Stimulated activated CD4-positive, alpha-beta T cell treated with anti-CD3 and anti-CD28 coated beads, Interleukin-1b, Interleukin-23, amount 100 ng/mL, for 24 hours (primary cell): Measurements from ENCODE around the gene B3GAT2.
"Not testable (repeated sequence)": the region's sequence is repeated elsewhere in the genome, so short reads cannot be mapped to it uniquely, and the experiment has no call there.

Experiments used
- DNase-seq, 4 experiments: peaks; one replicate each; pipeline ENCODE4 v3.0.0-alpha.2; 2020; ENCODE audit warnings: low read depth in 4 of 4, low spot score in 1 of 4

The B3GAT2 gene, protein sequence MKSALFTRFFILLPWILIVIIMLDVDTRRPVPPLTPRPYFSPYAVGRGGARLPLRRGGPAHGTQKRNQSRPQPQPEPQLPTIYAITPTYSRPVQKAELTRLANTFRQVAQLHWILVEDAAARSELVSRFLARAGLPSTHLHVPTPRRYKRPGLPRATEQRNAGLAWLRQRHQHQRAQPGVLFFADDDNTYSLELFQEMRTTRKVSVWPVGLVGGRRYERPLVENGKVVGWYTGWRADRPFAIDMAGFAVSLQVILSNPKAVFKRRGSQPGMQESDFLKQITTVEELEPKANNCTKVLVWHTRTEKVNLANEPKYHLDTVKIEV

DNA sequence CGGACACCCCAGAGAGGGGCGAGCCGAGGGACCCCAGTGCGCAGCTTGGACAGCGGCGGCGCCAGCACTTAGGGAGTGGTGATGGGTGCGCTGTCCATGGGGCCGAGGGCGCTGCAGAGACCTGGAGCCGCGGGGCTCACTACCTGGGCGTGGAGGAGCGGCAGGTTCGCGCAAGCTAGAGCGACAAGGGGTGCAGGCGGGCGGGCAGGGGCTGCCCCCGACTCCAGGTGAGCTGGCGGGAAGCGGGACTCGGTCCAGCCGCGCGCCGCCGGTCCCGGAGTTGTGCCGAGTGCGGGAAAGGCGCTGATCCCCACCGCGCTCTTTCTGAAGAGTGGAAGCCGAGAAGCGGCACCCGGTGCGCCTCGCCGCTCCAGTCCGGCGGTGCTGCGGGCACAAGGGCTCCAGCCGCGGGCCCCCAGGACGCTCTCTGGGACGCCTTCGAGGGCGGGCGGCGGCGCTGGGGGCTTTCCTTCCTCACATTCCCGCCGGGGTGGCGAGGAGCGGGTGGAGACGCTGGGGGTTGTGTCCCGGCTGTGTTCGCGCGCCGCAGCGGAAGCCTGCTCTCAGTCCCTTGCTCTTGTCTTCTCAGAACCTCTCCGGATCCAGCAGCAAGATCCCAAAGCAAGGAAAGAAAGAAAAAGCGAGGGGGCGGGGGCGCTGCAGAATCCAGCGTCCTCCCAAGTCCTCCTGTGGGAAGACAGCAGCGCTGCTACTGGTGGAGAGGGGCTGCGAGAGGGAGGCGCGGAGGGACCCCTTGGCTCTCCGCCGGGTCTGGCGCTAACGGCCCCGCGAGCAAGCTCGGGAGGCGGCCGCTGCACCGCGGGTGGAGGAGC, at the start of gene B3GAT2:
Gene B3GAT2 (minus strand): TSS at position 610 of the 833 bp plus-strand sequence. CDS start 631 bp downstream, outside the sequence.
- no peak for DNase-seq

DNA sequence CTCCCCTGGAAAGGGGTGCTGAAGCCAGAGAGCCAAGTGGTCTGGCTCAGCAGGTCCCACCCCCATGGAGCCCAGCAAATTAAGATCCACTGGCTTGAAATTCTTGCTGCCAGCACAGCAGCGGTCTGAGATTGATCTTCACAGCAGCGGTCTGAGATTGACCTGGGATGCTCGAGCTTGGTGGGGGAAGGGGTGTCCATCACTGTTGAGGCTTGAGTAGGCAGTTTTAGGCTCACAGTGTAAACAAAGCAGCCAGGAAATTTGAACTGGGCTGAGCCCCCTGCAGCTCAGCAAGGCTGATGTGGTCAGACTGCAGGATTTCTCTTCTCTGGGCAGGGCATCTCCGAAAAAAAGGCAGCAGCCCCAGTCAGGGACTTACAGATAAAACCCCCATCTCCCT, 41.3 kb upstream of the B3GAT2 start:
- DNase-seq, result no peak

DNA sequence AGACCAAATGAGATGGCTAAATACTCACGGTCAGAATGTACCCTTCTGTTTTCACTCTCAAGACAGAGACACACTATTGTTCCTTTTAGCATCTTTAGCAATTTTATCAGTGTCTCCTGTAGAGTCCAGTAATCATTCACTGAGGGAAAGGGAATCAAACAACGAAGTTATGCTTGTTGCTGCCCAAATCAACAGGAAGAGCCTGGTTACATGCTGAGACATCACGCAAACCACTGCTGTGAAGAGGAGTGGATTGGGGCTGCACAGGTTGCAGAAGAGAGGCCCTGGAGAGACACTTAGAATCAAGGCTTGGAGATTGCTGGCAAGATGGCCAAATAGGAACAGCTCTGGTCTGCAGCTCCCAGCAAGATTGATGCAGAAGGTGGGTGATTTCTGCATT, 40.5 kb upstream of the B3GAT2 start:
- DNase-seq, result no peak

DNA sequence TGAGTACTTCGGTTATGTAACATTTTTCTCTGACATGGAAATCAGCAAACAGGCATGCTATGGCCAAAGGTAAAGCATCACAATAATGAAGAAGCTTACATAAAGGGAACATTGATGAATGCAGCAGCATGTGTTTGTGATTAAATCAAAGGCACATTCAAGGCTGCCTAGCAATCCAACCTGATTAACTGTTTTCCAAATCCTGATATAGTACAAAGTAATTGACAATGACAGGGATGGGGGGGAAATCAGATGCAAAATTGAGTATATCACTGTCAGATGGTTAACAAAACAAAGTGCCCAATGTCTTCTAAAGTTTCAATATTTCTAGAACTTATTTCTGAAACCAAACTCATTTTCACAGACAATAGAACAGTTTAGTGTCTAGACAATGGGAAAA, 39.2 kb upstream of the B3GAT2 start:
- DNase-seq, result no peak

DNA sequence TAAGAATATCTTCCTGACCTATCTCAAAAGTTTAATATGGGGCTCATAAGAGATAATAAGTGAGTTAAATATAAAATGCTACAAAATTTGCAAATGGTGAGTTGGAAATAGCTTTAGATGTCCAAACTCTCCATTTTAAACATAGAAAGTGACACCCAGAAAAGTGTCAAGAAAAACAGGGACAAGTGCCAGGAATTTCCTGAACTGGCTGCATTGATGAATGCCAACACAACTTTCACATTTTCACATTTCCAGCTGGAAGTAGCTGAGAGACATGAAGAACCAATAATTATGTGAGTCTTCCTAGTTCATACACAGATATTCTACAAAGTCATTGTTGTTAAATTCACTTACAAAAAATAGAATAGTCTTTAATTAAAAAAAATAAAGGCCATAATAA, 38.6 kb upstream of the B3GAT2 start:
- no peak for DNase-seq

DNA sequence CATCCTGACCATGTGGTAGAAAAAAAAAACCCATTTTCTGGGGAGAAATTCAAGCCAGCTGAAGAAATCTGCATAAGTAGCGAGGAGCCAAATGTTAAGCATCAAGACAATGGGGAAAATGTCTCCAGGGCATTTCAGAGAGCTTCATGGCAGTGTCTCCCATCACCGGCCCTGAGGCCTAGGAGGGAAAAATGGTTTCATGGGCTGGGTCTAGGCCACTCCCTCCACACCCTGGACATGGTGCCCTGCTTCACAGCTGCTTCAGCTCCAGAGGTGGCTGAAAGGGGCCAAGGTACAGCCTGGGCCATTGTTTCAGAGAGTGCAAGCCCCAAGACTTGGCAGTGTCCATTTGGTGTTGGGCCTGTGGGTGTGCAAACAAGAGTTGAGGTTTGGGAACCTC, 34.4 kb upstream of the B3GAT2 start:
- no peak for DNase-seq

DNA sequence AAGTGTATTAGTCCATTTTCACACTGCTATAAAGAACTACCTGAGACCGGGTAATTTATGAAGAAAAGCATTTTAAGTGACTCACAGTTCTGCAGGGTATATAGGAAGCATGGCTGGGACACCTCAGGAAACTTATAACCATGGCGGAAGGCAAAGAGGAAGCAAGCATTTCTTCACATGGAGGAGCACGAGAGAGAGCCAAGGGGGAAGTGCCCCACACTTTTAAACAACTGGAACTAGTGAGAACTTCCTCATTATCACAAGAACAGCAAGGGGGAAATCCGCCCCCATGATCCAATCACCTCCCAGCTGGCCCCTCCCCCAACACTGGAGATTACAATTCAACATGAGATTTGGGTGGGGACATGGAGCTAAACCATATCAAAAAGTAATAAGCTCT, 28.3 kb upstream of the B3GAT2 start:
- no peak for DNase-seq

DNA sequence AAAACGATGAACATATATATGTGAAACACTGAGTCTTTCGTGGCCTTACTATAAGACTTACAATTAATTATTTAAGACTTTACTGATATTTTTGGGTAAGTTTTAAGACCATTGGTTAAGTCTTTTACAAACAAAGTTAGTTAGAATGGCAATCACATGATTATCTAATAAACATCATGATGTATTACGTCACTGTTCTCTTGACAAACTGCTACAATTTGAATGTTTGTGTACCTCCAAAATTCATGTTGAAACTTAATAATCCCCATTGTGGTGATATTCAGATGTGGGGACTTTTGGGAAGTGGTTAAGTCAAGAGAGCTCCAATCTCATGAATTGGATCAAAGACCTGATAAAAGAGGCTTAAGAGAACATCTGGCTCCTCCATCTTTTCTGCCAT, 25.9 kb upstream of the B3GAT2 start:
- no peak for DNase-seq

DNA sequence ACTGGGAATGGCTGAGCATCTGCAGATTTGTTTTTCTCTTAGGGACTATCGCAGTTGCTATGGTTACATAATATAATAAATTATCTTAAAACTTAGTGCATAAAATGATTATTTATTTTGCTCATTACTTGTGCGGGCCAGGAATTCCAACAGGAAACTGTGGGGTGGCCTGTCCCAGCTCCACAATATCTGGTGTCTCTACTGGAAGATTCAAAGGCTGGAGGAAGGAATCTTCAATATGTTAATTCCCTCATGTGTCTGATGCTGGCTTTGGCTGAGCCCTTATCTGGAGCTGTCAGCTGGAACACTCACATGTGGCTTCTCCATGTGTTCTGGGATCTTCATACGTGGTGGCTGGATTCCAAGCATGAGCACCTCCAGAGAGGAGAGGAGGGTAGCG, 23.9 kb upstream of the B3GAT2 start:
- no peak for DNase-seq

DNA sequence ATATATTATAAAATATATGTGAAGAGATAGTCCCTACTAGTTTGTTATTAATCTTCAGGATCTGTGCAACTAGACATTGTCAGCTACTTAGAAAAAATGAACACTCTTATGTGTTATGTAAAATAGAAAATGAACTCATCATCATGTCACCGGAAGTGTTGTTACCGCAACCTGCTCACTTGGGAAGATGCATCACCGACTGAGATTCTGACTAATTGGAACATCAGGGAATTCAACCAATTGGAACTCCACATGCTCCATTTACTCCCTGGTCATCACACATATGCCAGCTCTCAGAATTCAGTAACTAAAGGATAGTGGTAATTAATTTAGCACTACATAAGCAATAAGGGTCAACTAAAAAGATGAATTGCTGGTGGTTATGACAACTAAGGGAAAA, 16.7 kb upstream of the B3GAT2 start:
- DNase-seq, result no peak

DNA sequence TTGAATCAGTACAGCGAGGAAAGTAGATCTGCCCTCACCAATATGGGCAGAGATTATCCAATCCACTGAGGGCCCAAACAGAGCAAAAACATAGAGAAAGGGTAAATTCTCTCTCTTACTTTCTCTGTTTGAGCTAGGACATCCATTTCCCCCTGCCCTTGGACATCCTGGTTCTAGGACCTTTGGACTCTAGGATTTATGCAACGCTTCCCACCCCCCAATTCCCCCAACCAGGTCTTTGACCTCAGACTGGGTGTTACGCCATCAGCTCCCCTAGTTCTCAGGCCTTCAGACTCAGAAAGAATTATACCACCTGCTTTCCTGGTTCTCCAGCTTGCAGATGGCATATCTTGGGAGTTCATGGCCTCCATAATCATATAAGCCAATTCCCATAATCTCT, 10.2 kb upstream of the B3GAT2 start:
- no peak for DNase-seq

DNA sequence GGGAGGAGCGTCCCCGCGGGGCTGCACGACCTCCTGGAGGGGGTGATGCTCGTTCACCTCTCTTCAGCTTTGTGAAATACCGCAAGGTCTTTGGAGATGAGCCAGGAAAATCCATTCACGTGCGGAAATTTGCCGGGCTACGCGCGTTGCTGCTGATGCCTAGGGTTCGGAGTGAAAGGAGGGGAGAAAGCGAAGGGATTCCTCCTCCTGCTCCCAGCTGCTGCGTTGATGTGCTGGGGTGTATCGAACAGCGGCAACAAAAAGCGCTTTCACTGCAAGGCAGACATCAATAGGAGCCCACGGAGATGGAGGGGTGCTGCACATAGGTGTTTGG, 391 bp upstream of the B3GAT2 start:
- no peak for DNase-seq

DNA sequence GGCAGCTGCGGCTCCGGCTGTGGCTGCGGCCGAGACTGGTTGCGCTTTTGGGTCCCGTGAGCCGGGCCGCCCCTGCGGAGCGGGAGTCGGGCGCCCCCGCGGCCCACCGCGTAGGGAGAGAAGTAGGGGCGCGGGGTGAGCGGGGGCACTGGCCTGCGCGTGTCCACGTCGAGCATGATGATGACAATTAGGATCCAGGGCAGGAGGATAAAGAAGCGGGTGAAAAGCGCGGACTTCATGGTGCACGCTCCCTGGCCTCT, 739 bp downstream of the B3GAT2 start:
- DNase-seq, result no peak

DNA sequence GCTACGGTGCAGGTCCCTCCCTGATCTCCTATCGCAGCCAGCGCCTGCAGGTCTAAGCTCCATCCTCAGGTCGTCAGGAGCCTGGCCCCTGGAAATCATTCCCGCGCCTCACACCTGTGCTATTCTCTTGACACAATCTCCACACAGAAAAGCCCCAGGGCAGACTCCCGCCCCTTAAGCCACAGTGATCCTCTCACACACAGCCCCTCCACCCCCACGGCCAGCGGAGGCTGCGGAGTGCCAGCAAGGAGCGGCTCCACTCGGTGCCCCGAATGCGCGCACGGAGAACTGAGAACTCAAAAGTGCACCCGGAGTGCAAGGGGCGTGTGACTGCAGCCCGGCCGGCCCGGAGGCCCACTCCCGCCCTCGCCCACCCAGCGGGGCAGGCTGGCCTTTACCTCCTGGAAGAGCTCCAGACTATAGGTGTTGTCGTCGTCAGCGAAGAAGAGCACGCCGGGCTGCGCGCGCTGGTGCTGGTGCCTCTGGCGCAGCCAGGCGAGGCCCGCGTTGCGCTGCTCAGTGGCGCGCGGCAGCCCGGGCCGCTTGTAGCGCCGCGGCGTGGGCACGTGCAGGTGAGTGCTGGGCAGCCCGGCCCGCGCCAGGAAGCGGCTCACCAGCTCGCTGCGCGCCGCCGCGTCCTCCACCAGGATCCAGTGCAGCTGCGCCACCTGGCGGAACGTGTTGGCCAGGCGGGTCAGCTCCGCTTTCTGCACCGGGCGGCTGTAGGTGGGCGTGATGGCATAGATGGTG, 1.2 kb downstream of the B3GAT2 start:
- DNase-seq, result peak; percentile 65 to 85 (median 80)

DNA sequence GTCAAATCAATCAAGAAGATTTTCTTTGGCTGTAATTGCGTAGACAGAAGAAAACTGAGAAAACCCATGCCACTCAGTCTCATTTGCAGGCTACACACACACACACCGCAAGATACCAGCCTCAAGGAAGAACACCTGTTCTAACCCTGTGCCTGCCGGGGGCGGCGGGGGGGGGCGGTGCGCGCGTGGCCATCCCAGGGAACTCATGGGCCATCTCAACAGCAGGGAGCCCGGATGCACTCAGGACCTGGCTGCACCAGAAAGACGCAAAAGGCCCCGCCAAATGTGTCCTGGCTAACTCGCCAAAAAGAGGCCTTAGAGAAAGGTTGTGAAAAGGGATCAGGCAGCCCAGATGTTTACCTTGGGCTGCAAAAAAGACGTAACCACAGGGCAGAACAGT, 2.1 kb downstream of the B3GAT2 start:
- DNase-seq, result no peak

DNA sequence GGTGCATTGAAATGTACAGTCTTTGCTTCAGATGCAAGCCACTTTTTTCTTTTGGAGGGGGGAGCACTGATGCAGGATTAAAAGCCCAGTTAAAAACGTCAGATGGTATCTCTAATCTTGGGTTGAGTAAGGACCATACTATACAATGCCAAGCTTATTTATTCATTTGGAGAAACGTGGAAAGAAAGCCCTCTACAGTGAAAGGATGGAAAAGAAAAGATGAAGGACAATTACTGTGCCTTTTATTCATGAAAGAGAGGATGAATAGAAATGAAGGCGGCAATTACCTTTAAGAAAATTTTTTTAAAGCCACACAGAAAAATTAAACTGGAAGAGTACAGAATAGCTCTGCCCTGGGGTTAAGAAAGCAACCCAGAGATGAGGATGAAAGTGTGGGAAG, 2.7 kb downstream of the B3GAT2 start:
- DNase-seq, result no peak

DNA sequence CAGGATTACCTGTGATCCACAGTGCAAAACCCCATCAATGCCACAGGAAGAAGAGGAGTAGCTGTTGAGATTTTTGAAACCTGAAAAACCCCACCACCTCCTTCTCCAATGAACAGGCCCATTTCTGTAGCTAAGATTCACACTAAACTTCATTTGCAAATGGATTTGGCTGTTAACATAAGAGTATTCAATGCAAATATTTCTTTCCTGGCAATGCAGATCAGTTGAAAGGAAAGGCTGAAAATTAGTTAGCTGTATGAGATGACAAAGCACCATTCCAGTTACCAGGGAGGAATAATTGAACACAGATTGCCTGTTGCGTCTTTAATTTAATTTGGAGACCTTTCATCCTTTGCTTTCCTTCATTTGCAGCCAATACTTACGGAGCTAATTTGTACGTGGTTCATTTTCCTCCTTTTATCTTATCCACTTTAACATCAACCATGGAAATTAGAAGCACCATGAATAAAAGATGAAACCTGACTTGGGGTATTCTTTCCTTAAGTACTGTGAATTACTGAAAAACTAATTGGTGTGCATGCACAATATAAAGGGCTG, 4.2 kb downstream of the B3GAT2 start:
- DNase-seq, result no peak

DNA sequence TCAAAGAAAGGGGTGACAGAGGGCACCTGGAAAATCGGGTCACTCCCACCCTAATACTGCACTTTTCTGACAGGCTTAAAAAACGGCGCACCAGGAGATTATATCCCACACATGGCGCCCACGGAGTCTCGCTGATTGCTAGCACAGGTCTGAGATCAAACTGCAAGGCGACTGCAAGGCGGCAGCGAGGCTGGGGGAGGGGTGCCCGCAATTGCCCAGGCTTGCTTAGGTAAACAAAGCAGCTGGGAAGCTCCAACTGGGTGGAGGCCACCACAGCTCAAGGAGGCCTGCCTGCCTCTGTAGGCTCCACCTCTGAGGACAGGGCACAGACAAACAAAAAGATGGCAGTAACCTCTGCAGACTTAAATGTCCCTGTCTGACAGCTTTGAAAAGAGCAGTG, 12.5 kb downstream of the B3GAT2 start:
- not testable (repeated sequence) for DNase-seq

DNA sequence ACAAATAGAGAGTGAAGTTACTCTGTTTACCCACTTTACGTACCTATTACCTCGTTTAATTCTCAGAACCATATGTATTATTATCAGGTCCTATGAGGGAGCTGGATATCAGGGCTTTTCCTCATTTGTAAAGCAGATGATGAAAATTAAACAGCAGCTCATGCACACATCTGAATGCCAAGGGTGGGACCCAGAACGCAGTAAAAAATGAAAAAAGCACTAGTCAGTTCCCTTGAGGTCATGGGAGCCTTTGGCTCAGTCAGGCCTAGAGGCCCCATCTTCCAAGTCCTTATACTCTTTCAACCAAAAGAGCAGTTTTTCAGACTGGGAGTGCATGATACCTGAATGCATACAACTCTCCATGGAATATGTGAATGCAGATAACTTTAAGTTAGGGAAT, 23.0 kb downstream of the B3GAT2 start:
- no peak for DNase-seq

DNA sequence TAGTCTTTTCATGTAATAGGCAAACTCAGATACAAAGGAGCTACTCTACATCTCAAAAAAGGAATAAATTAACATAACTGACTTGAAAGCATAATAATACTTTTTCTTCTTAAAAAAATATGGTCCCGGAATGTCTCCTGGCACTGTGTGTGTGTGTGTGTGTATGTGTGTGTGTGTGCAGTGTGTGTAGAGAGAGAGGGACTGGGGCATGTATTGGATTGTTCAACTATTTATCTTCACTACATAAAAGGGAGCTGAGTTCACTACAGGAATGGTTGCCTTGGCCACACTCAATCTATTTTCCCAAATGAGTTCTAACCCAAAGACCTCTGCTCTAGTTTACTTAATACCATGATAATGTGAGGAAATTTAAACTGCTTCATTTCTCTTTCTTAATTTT, 51.1 kb downstream of the B3GAT2 start:
- DNase-seq, result no peak

DNA sequence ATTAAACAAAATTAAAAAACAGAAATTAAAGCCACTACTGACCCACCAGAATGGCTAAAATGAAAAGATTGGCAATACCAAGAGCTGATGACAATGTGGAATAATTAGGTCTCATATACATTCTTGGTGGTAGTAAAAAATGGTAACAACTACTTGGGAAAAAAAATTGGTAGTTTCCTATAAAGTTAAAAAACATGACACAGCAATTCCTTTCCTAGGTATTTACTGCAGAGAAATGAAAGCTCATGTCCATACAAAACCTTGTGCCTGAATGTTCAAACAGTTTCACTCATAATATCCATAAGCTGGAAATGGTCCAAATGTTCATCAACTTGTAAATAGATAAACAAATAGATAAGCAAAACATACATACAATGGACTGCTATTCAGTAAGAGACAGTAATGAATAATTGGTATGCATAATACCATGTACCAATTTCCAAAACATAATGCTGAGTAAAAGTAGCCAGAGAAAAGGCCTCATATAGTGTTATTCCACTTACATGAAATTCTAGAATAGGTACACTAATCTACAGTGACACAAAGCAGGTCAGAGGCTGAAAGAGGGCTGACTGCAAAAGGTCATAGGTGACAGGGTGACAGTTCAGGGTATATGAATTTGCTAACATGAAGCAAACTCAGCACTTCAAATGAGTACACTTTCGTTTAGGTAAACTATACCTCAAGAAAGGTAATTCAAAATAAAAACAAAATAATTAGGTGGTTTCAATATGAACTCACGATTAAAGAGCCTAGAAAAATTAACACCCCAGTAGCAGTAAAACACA, 53.0 kb downstream of the B3GAT2 start:
- no peak for DNase-seq
